ENCODE results near the gene CCT4. TPM values are rescaled to one million over a fixed set of nuclear protein-coding genes. Genes with fewer than 3 reads are reported as not detected.
A peak's percentile ranks its signal among the peaks of the same experiment; 100 is the strongest.
"Not testable (repeated sequence)": the region's sequence is repeated elsewhere in the genome, so short reads cannot be mapped to it uniquely, and the experiment has no call there.

CCT4 gene
- polyA plus RNA-seq, 3 donors from 2014 or later: 110 to 119 (median 118) TPM

GRCh38 chr2:61857224-61857623 is 31.2 kb downstream of the CCT4 start:
- H3K27ac Mint-ChIP-seq: no peak overlapping the region
- H3K9me3 Mint-ChIP-seq: peaks cover 0 to 6% (median 0%) of the 10 kb centered on the region in 6 donors
- H3K36me3 Mint-ChIP-seq: peaks cover 5 to 8% (median 7%) of the 10 kb centered on the region in 3 donors
- H3K27me3 Mint-ChIP-seq (ENCODE audit: low read depth in 3 of 3): peaks cover 4 to 6% (median 6%) of the 10 kb centered on the region in 3 donors
- DNase-seq: no peak
- no peak overlapping the region for H3K4me3 Mint-ChIP-seq
- H3K4me1 Mint-ChIP-seq: peaks cover 21 to 25% of the 10 kb centered on the region in 2 donors

GRCh38 chr2:61855318-61855613 is 33.2 kb downstream of the CCT4 start:
- peaks cover 4 to 6% (median 6%) of the 10 kb centered on the region in 3 donors for H3K27me3 Mint-ChIP-seq (ENCODE audit: low read depth in 3 of 3)
- H3K4me3 Mint-ChIP-seq: peak overlapping the region; percentile 73 to 99 (median 92)
- peaks cover 0 to 4% (median 0%) of the 10 kb centered on the region in 6 donors for H3K9me3 Mint-ChIP-seq
- peak overlapping the region in 3 of 6 donors; percentile 56 to 82 (median 81) for H3K27ac Mint-ChIP-seq
- peaks cover 0 to 5% (median 0%) of the 10 kb centered on the region in 3 donors for H3K36me3 Mint-ChIP-seq
- H3K4me1 Mint-ChIP-seq: peaks cover 21 to 25% of the 10 kb centered on the region in 2 donors
- no peak for DNase-seq

GRCh38 chr2:61854564-61855317 is 33.7 kb downstream of the CCT4 start:
- H3K9me3 Mint-ChIP-seq: peaks cover 0 to 4% (median 0%) of the 10 kb centered on the region in 6 donors
- peak overlapping the region; percentile 91 to 99 (median 93) for H3K4me3 Mint-ChIP-seq
- peaks cover 0 to 2% (median 0%) of the 10 kb centered on the region in 3 donors for H3K36me3 Mint-ChIP-seq
- H3K4me1 Mint-ChIP-seq: peaks cover 21 to 25% of the 10 kb centered on the region in 2 donors
- H3K27ac Mint-ChIP-seq: peak overlapping the region; percentile 74 to 90 (median 82)
- peaks cover 4 to 6% (median 6%) of the 10 kb centered on the region in 3 donors for H3K27me3 Mint-ChIP-seq (ENCODE audit: low read depth in 3 of 3)
- peak; percentile 87 to 90 (median 89) for DNase-seq

GRCh38 chr2:61853847-61854563 is 34.5 kb downstream of the CCT4 start, which contains the start of gene FAM161A:
FAM161A (minus strand) TSS chr2:61854060; CDS start chr2:61854041, 19 bp downstream.
- Mint-ChIP-seq H3K9me3 (peaks cover 0 to 1% (median 0%) of the 10 kb centered on the region in 6 donors), H3K4me3 (peak within 1 kb of the TSS; percentile 91 to 99 (median 93)), H3K27me3 (ENCODE audit: low read depth in 3 of 3) (peaks cover 4 to 6% (median 6%) of the 10 kb centered on the region in 3 donors), H3K4me1 (peaks cover 21 to 25% of the 10 kb centered on the region in 2 donors), H3K36me3 (no peaks in the 10 kb centered on the region), H3K27ac (peak within 1 kb of the TSS; percentile 81 to 90 (median 84))
- DNase-seq: peak; percentile 80 to 82 (median 82)

- Mint-ChIP-seq H3K9me3 (peaks cover 0 to 1% (median 0%) of the 10 kb centered on the region in 6 donors), H3K36me3 (no peaks in the 10 kb centered on the region), H3K4me3 (peak overlapping the region; percentile 91 to 99 (median 93)), H3K4me1 (peaks cover 21 to 25% of the 10 kb centered on the region in 2 donors), H3K27me3 (ENCODE audit: low read depth in 3 of 3) (peaks cover 4 to 6% (median 6%) of the 10 kb centered on the region in 3 donors), H3K27ac (peak overlapping the region; percentile 76 to 90 (median 82))
- DNase-seq: no peak
Observed at GRCh38 chr2:61853086-61853846, 35.2 kb downstream of the CCT4 start.

- not testable (repeated sequence) for H3K4me3 Mint-ChIP-seq; H3K27me3 Mint-ChIP-seq (ENCODE audit: low read depth in 3 of 3); H3K9me3 Mint-ChIP-seq; DNase-seq; H3K36me3 Mint-ChIP-seq; H3K27ac Mint-ChIP-seq
- peaks cover 21 to 25% of the 10 kb centered on the region in 2 donors for H3K4me1 Mint-ChIP-seq
Observed at GRCh38 chr2:61851270-61851669, 37.2 kb downstream of the CCT4 start.

- peaks cover 0 to 3% (median 0%) of the 10 kb centered on the region in 3 donors for H3K27me3 Mint-ChIP-seq (ENCODE audit: low read depth in 3 of 3)
- no peaks in the 10 kb centered on the region for H3K36me3 Mint-ChIP-seq
- no peak for DNase-seq
- H3K4me1 Mint-ChIP-seq: no peaks in the 10 kb centered on the region
- no peak overlapping the region for H3K4me3 Mint-ChIP-seq
- H3K27ac Mint-ChIP-seq: no peak overlapping the region
- H3K9me3 Mint-ChIP-seq: peaks cover 0 to 1% (median 0%) of the 10 kb centered on the region in 6 donors
Observed at GRCh38 chr2:61845320-61845719, 43.1 kb downstream of the CCT4 start.

- DNase-seq: no peak
- Mint-ChIP-seq H3K9me3 (no peaks in the 10 kb centered on the region), H3K27ac (no peak overlapping the region), H3K36me3 (no peaks in the 10 kb centered on the region), H3K27me3 (ENCODE audit: low read depth in 3 of 3) (peaks cover 0 to 3% (median 0%) of the 10 kb centered on the region in 3 donors), H3K4me3 (no peak overlapping the region), H3K4me1 (no peaks in the 10 kb centered on the region)
Observed at GRCh38 chr2:61841286-61841685, 47.2 kb downstream of the CCT4 start.

GRCh38 chr2:61834893-61835292 is 53.6 kb downstream of the CCT4 start:
- Mint-ChIP-seq H3K4me3 (no peak overlapping the region), H3K36me3 (peaks cover 0 to 4% (median 0%) of the 10 kb centered on the region in 3 donors), H3K9me3 (peaks cover 0 to 1% (median 0%) of the 10 kb centered on the region in 6 donors), H3K4me1 (no peaks in the 10 kb centered on the region), H3K27ac (no peak overlapping the region), H3K27me3 (ENCODE audit: low read depth in 3 of 3) (no peaks in the 10 kb centered on the region)
- no peak for DNase-seq

- no peak overlapping the region for H3K4me3 Mint-ChIP-seq
- peaks cover 0 to 4% (median 0%) of the 10 kb centered on the region in 3 donors for H3K36me3 Mint-ChIP-seq
- no peak for DNase-seq
- no peaks in the 10 kb centered on the region for H3K4me1 Mint-ChIP-seq
- H3K27ac Mint-ChIP-seq: no peak overlapping the region
- peaks cover 0 to 1% (median 0%) of the 10 kb centered on the region in 6 donors for H3K9me3 Mint-ChIP-seq
- H3K27me3 Mint-ChIP-seq (ENCODE audit: low read depth in 3 of 3): no peaks in the 10 kb centered on the region
Observed at GRCh38 chr2:61833971-61834370, 54.5 kb downstream of the CCT4 start.

GRCh38 chr2:61832183-61832841 is 56.1 kb downstream of the CCT4 start:
- H3K4me1 Mint-ChIP-seq: no peaks in the 10 kb centered on the region
- H3K4me3 Mint-ChIP-seq: no peak overlapping the region
- H3K9me3 Mint-ChIP-seq: peaks cover 0 to 1% (median 0%) of the 10 kb centered on the region in 6 donors
- no peak overlapping the region for H3K27ac Mint-ChIP-seq
- H3K36me3 Mint-ChIP-seq: peaks cover 0 to 4% (median 0%) of the 10 kb centered on the region in 3 donors
- no peaks in the 10 kb centered on the region for H3K27me3 Mint-ChIP-seq (ENCODE audit: low read depth in 3 of 3)
- DNase-seq: no peak

GRCh38 chr2:61822255-61822654 is 66.2 kb downstream of the CCT4 start:
- no peaks in the 10 kb centered on the region for H3K36me3 Mint-ChIP-seq
- no peak overlapping the region for H3K27ac Mint-ChIP-seq
- H3K9me3 Mint-ChIP-seq: no peaks in the 10 kb centered on the region
- no peak overlapping the region for H3K4me3 Mint-ChIP-seq
- DNase-seq: no peak
- H3K4me1 Mint-ChIP-seq: no peaks in the 10 kb centered on the region
- H3K27me3 Mint-ChIP-seq (ENCODE audit: low read depth in 3 of 3): peaks cover 0 to 5% (median 2%) of the 10 kb centered on the region in 3 donors
